HG03460 (cell line): ENCODE results near the gene ADA.
"Not testable (repeated sequence)": the region's sequence is repeated elsewhere in the genome, so short reads cannot be mapped to it uniquely, and the experiment has no call there.

Source experiments
- ATAC-seq: cut with Tn5 transposase; IDR thresholded peaks from one replicate; pipeline ENCODE4 v1.9.1; 2021; ENCODE audit not compliant: unreplicated experiment

ADA gene

GRCh38 chr20:44651684-44652423 lies at the start of gene ADA:
Gene ADA (minus strand): TSS chr20:44651699. CDS start chr20:44651607, 92 bp downstream.
- ATAC-seq: no peak

- no peak for ATAC-seq
Observed at GRCh38 chr20:44700306-44700705, 48.8 kb upstream of the ADA start.

GRCh38 chr20:44698351-44698750 lies 46.9 kb upstream of the ADA start:
- ATAC-seq: no peak

- not testable (repeated sequence) for ATAC-seq
Observed at GRCh38 chr20:44697041-44697440, 45.5 kb upstream of the ADA start.

GRCh38 chr20:44696315-44696714 lies 44.8 kb upstream of the ADA start:
- no peak for ATAC-seq

- no peak for ATAC-seq
Observed at GRCh38 chr20:44695674-44696300, 44.3 kb upstream of the ADA start.

GRCh38 chr20:44695295-44695673 lies 43.8 kb upstream of the ADA start:
- no peak for ATAC-seq

GRCh38 chr20:44694159-44694558 lies 42.7 kb upstream of the ADA start:
- no peak for ATAC-seq

GRCh38 chr20:44693627-44694026 lies 42.1 kb upstream of the ADA start:
- ATAC-seq: no peak

- ATAC-seq: no peak
Observed at GRCh38 chr20:44692932-44693480, 41.5 kb upstream of the ADA start.

- no peak for ATAC-seq
Observed at GRCh38 chr20:44691424-44692423, 40.2 kb upstream of the ADA start.

GRCh38 chr20:44690781-44691423 lies 39.4 kb upstream of the ADA start:
- ATAC-seq: no peak

GRCh38 chr20:44689809-44690208 lies 38.3 kb upstream of the ADA start:
- ATAC-seq: no peak

- ATAC-seq: no peak
Observed at GRCh38 chr20:44688053-44688625, 36.6 kb upstream of the ADA start.

- ATAC-seq: no peak
Observed at GRCh38 chr20:44686934-44687333, 35.4 kb upstream of the ADA start.

- ATAC-seq: no peak
Observed at GRCh38 chr20:44684047-44684967, 32.8 kb upstream of the ADA start.

GRCh38 chr20:44683263-44684046 lies 32.0 kb upstream of the ADA start:
- no peak for ATAC-seq

- ATAC-seq: no peak
Observed at GRCh38 chr20:44681796-44682566, 30.5 kb upstream of the ADA start.
